Endothelial cell of umbilical vein (primary cell): ENCODE data around the gene FAM118A. TPM values are rescaled to one million over a fixed set of nuclear protein-coding genes. Genes with fewer than 3 reads are reported as not detected.

ENCODE experiments used
- BruUV-seq: library from RNA; stranded (reverse); fragments of 400-500 nt; replicated peaks from 2 replicates; lab custom pipeline; 2021; lab: Mats Ljungman, UMichigan
- CTCF ChIA-PET: fragments of 300-600, 350-600 bp; sonication (Branson Sonifier 250); formaldehyde crosslinking; loops from one replicate; lab custom pipeline; 2021; ENCODE audit warnings: antibody characterized with exemption, inconsistent platforms; lab: Charles Lee
- POLR2A ChIA-PET: fragments of 300-600, 350-600 bp; sonication (Branson Sonifier 250); formaldehyde crosslinking; loops from one replicate; lab custom pipeline; 2021; ENCODE audit warnings: antibody characterized with exemption, inconsistent platforms; lab: Charles Lee
- DNase-seq: peaks from one replicate; pipeline ENCODE4 v3.0.0-alpha.2; 2011; ENCODE audit warnings: low read depth, low spot score
- FAIRE-seq: peaks from 2 replicates; lab custom pipeline; 2011; peaks lifted over from hg19 to GRCh38; lab: Jason Lieb, UNC
- H2AFZ ChIP-seq: 2 replicates; pipeline ENCODE4 v1.6.0; 2012; ENCODE audit warnings: low read depth, low read length, control low read depth, inconsistent platforms
- H3K27ac ChIP-seq: 2 replicates; pipeline ENCODE4 v1.5.1; 2011; ENCODE audit warnings: low read depth, mild to moderate bottlenecking, control low read depth, low read length, moderate library complexity; ENCODE audit not compliant: insufficient read depth
- H3K27me3 ChIP-seq, 2 experiments: 2 replicates each; pipeline versions ENCODE4 v1.6.0 to v1.6.1; 2011; ENCODE audit warnings: low read length in 2 of 2, mixed read lengths in 1 of 2; ENCODE audit not compliant: control insufficient read depth in 2 of 2, insufficient read depth in 2 of 2
- H3K36me3 ChIP-seq, 2 experiments: 2 replicates in 1 of 2; 3 replicates in 1 of 2; pipeline ENCODE4 v1.5.1; 2011; ENCODE audit warnings: low read length in 2 of 2, mild to moderate bottlenecking in 1 of 2, moderate library complexity in 1 of 2; ENCODE audit not compliant: control insufficient read depth in 2 of 2, insufficient read depth in 2 of 2; ENCODE audit errors: extremely low read depth in 1 of 2
- H3K4me1 ChIP-seq: 3 replicates; pipeline ENCODE4 v1.5.1; 2011; ENCODE audit warnings: mild to moderate bottlenecking, low read length; ENCODE audit not compliant: control insufficient read depth, insufficient read depth; ENCODE audit errors: extremely low read depth
- H3K4me2 ChIP-seq: 2 replicates; pipeline ENCODE4 v1.6.1; 2011; ENCODE audit warnings: low read length, control low read depth, mixed read lengths; ENCODE audit not compliant: insufficient read depth
- H3K4me3 ChIP-seq, 3 experiments: fragments of 200-600 bp in 1 of 3; sonication (generic), shearing (Covaris generic) in 1 of 3; replicated peaks in 1 of 3; 2 replicates each; pipeline ENCODE4 v1.5.1; 2011 to 2016; ENCODE audit warnings: control low read depth in 3 of 3, low read length in 3 of 3, mild to moderate bottlenecking in 2 of 3, inconsistent platforms in 1 of 3, low read depth in 1 of 3, moderate library complexity in 1 of 3; ENCODE audit not compliant: insufficient read depth in 1 of 3
- H3K79me2 ChIP-seq: 2 replicates; pipeline ENCODE4 v1.6.0; 2012; ENCODE audit warnings: low read length, inconsistent platforms; ENCODE audit not compliant: control insufficient read depth, insufficient read depth
- H3K9ac ChIP-seq: replicated peaks from 2 replicates; pipeline ENCODE3; 2011; ENCODE audit warnings: low read length, control low read depth; ENCODE audit not compliant: insufficient read depth; ENCODE audit errors: extremely low read depth
- H3K9me1 ChIP-seq: replicated peaks from 3 replicates; pipeline ENCODE4 v1.6.0; 2011; ENCODE audit warnings: mild to moderate bottlenecking, low read length; ENCODE audit not compliant: control insufficient read depth, insufficient read depth; ENCODE audit errors: extremely low read depth
- H3K9me3 ChIP-seq: replicated peaks from 2 replicates; pipeline ENCODE4 v1.5.1; 2012; ENCODE audit warnings: low read length, inconsistent platforms; ENCODE audit not compliant: control insufficient read depth, insufficient read depth
- H4K20me1 ChIP-seq: replicated peaks from 2 replicates; pipeline ENCODE3; 2011; ENCODE audit warnings: mild to moderate bottlenecking, low read length; ENCODE audit not compliant: control insufficient read depth, insufficient read depth; ENCODE audit errors: extremely low read depth
- EZH2 ChIP-seq: IDR thresholded peaks from 2 replicates; pipeline ENCODE4 v1.6.1; 2012; ENCODE audit warnings: borderline replicate concordance, low read depth, mild to moderate bottlenecking, moderate library complexity, low read length, inconsistent platforms; ENCODE audit not compliant: severe bottlenecking
- FOS ChIP-seq: IDR thresholded peaks from 2 replicates; pipeline ENCODE4 v1.6.1; 2011; ENCODE audit warnings: mild to moderate bottlenecking, low read length, moderate library complexity, borderline replicate concordance; ENCODE audit not compliant: insufficient read depth
- GATA2 ChIP-seq: IDR thresholded peaks from 2 replicates; pipeline ENCODE4 v1.7.0; 2011; ENCODE audit warnings: low read depth, mild to moderate bottlenecking, moderate library complexity, mixed read lengths, low read length; ENCODE audit not compliant: insufficient read length, insufficient read depth
- JUN ChIP-seq: IDR thresholded peaks from 2 replicates; pipeline ENCODE4 v1.6.1; 2011; ENCODE audit warnings: borderline replicate concordance, low read depth; ENCODE audit not compliant: insufficient read length, insufficient read depth
- MYC ChIP-seq: IDR thresholded peaks from one replicate; pipeline ENCODE4 v1.6.1; 2011; ENCODE audit warnings: mild to moderate bottlenecking, low read depth, low read length
- POLR2A ChIP-seq: IDR thresholded peaks from 2 replicates; pipeline ENCODE4 v1.6.1; 2012; ENCODE audit warnings: low read depth, mild to moderate bottlenecking, control low read depth, low read length
- POLR2AphosphoS5 ChIP-seq: IDR thresholded peaks from 2 replicates; pipeline ENCODE4 v1.6.1; 2012; ENCODE audit warnings: low read depth, mild to moderate bottlenecking, control low read depth, low read length, moderate library complexity; ENCODE audit not compliant: insufficient read depth
- dilution Hi-C: fragments of 300-500 bp; cut with MboI; formaldehyde crosslinking; loops from one replicate; pipeline ENCODE4 v1.15.0; 2019; ENCODE audit warnings: low sequenced_read_pairs; ENCODE audit not compliant: extremely low pct_ligation_motif_present
- intact Hi-C: fragments of 100-400 bp; cut with micrococcal nuclease; formaldehyde crosslinking; loops from one replicate; pipeline ENCODE4 v1.10.0; 2022
- polyA plus RNA-seq, 4 experiments: library from polyadenylated mRNA; depleted of rRNA in 3 of 4; stranded (reverse) in 3 of 4; unstranded in 1 of 4; fragments of >200 nt; gene quantifications; 2 replicates each; pipeline versions ENCODE4 v1.2.1 to v1.2.3, GENCODE V29; 2011 to 2012; ENCODE audit warnings: missing spikeins in 1 of 4
- total RNA-seq: library from RNA; stranded (reverse); gene quantifications from 2 replicates; pipeline ENCODE4 v1.2.3, GENCODE V29; 2021
- TF ChIP-seq, protein P1 (sequence below), 2 donors: IDR thresholded peaks; 1 replicate in 1 of 2; 2 replicates in 1 of 2; pipeline ENCODE4 v1.5.1; 2011; ENCODE audit warnings: low read length in 2 of 2, mild to moderate bottlenecking in 2 of 2, moderate library complexity in 2 of 2, control low read depth in 1 of 2, inconsistent platforms in 1 of 2, low read depth in 1 of 2; ENCODE audit not compliant: insufficient read depth in 1 of 2; ENCODE audit errors: extremely low read depth in 1 of 2
- TF ChIP-seq, protein P2 (sequence below): IDR thresholded peaks from 2 replicates; pipeline ENCODE4 v1.6.1; 2011; ENCODE audit not compliant: insufficient read depth, insufficient read length

The FAM118A gene
- total and polyA plus RNA-seq, 2 donors (not counting 3 experiments of a cell fraction or from before 2014, with no cell fraction given): 20.2 to 25.6 TPM

DNA sequence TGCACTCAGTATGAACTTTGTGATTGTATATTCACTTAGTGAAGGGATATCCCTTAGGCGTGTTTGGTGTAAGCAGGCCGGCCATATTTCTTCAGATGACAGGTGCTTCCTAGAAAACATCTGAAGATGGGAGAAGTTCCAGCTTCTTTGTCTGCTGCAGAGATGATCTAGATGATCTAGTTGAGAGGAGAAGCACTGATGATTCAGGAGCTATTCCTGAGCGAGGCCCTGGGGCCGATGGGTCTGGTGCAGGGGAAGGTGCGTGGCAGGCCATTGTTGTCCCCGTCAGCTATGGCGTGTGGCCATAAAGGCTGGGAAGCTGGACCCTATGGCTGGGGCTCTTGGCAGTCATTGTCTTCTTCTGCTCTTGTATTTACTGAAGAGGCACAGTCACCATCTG, 14.0 kb downstream of the FAM118A start:
- Histone ChIP-seq H3K27ac (no peak overlapping the region), H3K4me2 (no peak overlapping the region), H3K9me1 (no peaks in the 10 kb centered on the region), H4K20me1 (no peaks in the 10 kb centered on the region), H3K4me3 (no peak overlapping the region), H3K9me3 (no peaks in the 10 kb centered on the region), H3K9ac (no peak overlapping the region), H3K36me3 (peaks cover 6 to 35% of the 10 kb centered on the region in 2 experiments), H3K4me1 (peaks cover 7% of the 10 kb centered on the region), H3K27me3 (no peaks in the 10 kb centered on the region), H3K79me2 (peaks cover 28% of the 10 kb centered on the region), H2AFZ (no peak overlapping the region)
- intact Hi-C loops (no loop called here), dilution Hi-C loops (no loop called here)
- no TSS peak for BruUV-seq
- no peak for DNase-seq
- CTCF ChIA-PET: interaction anchor here (2.4 kb wide), 1 partner anchor 12 kb away, joined by 9 read pairs; no protein-coding TSS in a partner anchor
- FAIRE-seq: no peak
- TF ChIP-seq POLR2A (no peak), FOS (no peak), JUN (no peak), EZH2 (no peak), MYC (no peak), GATA2 (no peak), POLR2AphosphoS5 (no peak)
- TF ChIP-seq, protein P1, sequence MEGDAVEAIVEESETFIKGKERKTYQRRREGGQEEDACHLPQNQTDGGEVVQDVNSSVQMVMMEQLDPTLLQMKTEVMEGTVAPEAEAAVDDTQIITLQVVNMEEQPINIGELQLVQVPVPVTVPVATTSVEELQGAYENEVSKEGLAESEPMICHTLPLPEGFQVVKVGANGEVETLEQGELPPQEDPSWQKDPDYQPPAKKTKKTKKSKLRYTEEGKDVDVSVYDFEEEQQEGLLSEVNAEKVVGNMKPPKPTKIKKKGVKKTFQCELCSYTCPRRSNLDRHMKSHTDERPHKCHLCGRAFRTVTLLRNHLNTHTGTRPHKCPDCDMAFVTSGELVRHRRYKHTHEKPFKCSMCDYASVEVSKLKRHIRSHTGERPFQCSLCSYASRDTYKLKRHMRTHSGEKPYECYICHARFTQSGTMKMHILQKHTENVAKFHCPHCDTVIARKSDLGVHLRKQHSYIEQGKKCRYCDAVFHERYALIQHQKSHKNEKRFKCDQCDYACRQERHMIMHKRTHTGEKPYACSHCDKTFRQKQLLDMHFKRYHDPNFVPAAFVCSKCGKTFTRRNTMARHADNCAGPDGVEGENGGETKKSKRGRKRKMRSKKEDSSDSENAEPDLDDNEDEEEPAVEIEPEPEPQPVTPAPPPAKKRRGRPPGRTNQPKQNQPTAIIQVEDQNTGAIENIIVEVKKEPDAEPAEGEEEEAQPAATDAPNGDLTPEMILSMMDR (IDR thresholded peaks at IDR 0.05; ENCODE audit: extremely low read depth in 1 of 2, insufficient read depth in 1 of 2, low read depth in 1 of 2, low read length in 2 of 2): no peak
- TF ChIP-seq, protein P2, sequence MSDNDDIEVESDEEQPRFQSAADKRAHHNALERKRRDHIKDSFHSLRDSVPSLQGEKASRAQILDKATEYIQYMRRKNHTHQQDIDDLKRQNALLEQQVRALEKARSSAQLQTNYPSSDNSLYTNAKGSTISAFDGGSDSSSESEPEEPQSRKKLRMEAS: no peak
- POLR2A ChIA-PET: no interaction called here
